Keratinocyte (primary cell): ENCODE results near the gene KCNN1.

Source experiments
- EZH2 ChIP-seq: IDR thresholded peaks from one replicate; pipeline ENCODE4 v1.6.1; 2012; ENCODE audit warnings: inconsistent platforms, mild to moderate bottlenecking, low read length, moderate library complexity
- TF ChIP-seq, protein P1 (sequence below), 3 experiments: IDR thresholded peaks in 1 of 3; conservative IDR thresholded peaks in 1 of 3; optimal IDR thresholded peaks in 1 of 3; 2 replicates in 2 of 3; 3 replicates in 1 of 3; pipeline versions ENCODE3 to v1.5.1; 2011; ENCODE audit warnings: low read length in 3 of 3, mild to moderate bottlenecking in 3 of 3, moderate library complexity in 2 of 3, control low read depth in 1 of 3, inconsistent platforms in 1 of 3; ENCODE audit not compliant: insufficient read depth in 2 of 3; ENCODE audit errors: extremely low read depth in 1 of 3

DNA sequence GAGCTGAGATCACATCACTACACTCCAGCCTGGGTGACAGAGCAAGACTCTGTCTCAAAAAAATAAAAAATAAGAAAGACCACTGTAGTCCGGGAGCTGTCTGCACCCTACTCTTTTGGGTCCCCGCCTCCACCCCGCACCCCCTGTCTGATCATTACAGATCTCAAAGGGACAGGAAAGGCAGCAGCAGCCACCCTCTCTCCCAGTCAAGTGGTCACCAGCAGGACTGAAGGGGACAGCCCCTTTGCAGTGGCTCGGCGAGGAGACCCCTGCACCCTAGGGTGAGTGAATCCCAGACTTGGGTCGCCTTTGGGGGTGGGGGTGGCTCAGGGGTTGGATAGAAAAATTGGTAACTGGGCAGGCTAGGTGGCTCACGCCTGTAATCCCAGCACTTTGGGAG is 12.5 kb upstream of the KCNN1 start:
- TF ChIP-seq, protein P1, sequence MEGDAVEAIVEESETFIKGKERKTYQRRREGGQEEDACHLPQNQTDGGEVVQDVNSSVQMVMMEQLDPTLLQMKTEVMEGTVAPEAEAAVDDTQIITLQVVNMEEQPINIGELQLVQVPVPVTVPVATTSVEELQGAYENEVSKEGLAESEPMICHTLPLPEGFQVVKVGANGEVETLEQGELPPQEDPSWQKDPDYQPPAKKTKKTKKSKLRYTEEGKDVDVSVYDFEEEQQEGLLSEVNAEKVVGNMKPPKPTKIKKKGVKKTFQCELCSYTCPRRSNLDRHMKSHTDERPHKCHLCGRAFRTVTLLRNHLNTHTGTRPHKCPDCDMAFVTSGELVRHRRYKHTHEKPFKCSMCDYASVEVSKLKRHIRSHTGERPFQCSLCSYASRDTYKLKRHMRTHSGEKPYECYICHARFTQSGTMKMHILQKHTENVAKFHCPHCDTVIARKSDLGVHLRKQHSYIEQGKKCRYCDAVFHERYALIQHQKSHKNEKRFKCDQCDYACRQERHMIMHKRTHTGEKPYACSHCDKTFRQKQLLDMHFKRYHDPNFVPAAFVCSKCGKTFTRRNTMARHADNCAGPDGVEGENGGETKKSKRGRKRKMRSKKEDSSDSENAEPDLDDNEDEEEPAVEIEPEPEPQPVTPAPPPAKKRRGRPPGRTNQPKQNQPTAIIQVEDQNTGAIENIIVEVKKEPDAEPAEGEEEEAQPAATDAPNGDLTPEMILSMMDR (optimal IDR thresholded peaks at IDR 0.05 in 1 of 3, IDR thresholded peaks at IDR 0.05 in 1 of 3, conservative IDR thresholded peaks at IDR 0.05 in 1 of 3; ENCODE audit: extremely low read depth in 1 of 3, insufficient read depth in 2 of 3, low read length in 3 of 3): no peak
- no peak for TF ChIP-seq EZH2
